Body of pancreas (tissue), 4 donors: ENCODE results near the gene SLC30A3. TPM values are rescaled to one million over a fixed set of nuclear protein-coding genes. Genes with fewer than 3 reads are reported as not detected.

Source experiments
- ATAC-seq: fragments of 150-250 bp; one replicate; pipeline ENCODE4 v1.9.1; 2016
- DNase-seq, 4 donors: peaks; one replicate each; pipeline ENCODE4 v3.0.0-alpha.2; 2019
- H3K27ac ChIP-seq, 4 donors: fragments of 200-600 bp; sonication (generic); 1 replicate in 3 of 4; 2 replicates in 1 of 4; pipeline versions ENCODE4 v1.5.1 to v1.6.1; 2016 to 2019; ENCODE audit warnings: mild to moderate bottlenecking in 1 of 4, mixed read lengths in 1 of 4, moderate library complexity in 1 of 4
- H3K27me3 ChIP-seq, 2 donors: fragments of 200-600 bp; sonication (generic); one replicate each; pipeline ENCODE4 v1.6.0; 2016; ENCODE audit warnings: mild to moderate bottlenecking in 1 of 2
- H3K36me3 ChIP-seq, 2 donors: fragments of 200-600 bp; sonication (generic); replicated peaks in 1 of 2; 2 replicates each; pipeline ENCODE4 v1.5.1; 2016; ENCODE audit warnings: low read depth in 2 of 2; ENCODE audit not compliant: insufficient read depth in 1 of 2
- H3K4me1 ChIP-seq: fragments of 200-600 bp; sonication (generic); one replicate; pipeline ENCODE4 v1.6.0; 2016
- H3K4me3 ChIP-seq, 2 donors: fragments of 200-600 bp; sonication (generic); 1 replicate in 1 of 2; 2 replicates in 1 of 2; pipeline ENCODE4 v1.5.1; 2016 to 2019
- H3K9me3 ChIP-seq, 3 donors: fragments of 200-600 bp; sonication (generic); 1 replicate in 2 of 3; 2 replicates in 1 of 3; pipeline ENCODE4 v1.5.1; 2016
- CTCF ChIP-seq, 7 experiments: fragments of 450-650 bp in 4 of 7; fragments of 200-600 bp in 3 of 7; sonication (generic) in 3 of 7; IDR thresholded peaks; one replicate each; pipeline ENCODE4 v1.5.1; 2016 to 2019; ENCODE audit warnings: antibody characterized with exemption in 7 of 7
- POLR2A ChIP-seq, 3 donors: fragments of 450-650 bp; IDR thresholded peaks; one replicate each; pipeline ENCODE4 v1.6.1; 2016; ENCODE audit warnings: antibody characterized with exemption in 3 of 3, mild to moderate bottlenecking in 2 of 3
- WGBS, 2 donors: methylation state at CpG; one replicate each; pipeline ENCODE4 v1.1.5; 2017; 5-methylcytosine and 5-hydroxymethylcytosine counted together
- intact Hi-C: fragments of 100-400 bp; cut with DNase I; formaldehyde crosslinking; loops from one replicate; pipeline ENCODE4 v1.15.1; 2023
- total RNA-seq, 2 donors: library from RNA; depleted of rRNA; stranded (reverse); fragments of >200 nt; gene quantifications; one replicate each; pipeline ENCODE4 v1.1.0, GENCODE V29; 2016

The SLC30A3 gene
- total RNA-seq, 2 donors from 2014 or later = not detected

GRCh38 chr2:27208486-27209050 lies 54.3 kb downstream of the SLC30A3 start:
- intact Hi-C loops = no loop called here
- ATAC-seq = no peak
- 80 to 92% methylated on average over 4 of the region's 4 CpGs for WGBS, 2 donors

GRCh38 chr2:27206346-27206745 lies 56.5 kb downstream of the SLC30A3 start:
- Histone ChIP-seq H3K36me3 (peaks cover 0 to 15% of the 10 kb centered on the region in 2 donors), H3K4me1 (peaks cover 9% of the 10 kb centered on the region), H3K27me3 (no peaks in the 10 kb centered on the region), H3K27ac (no peak overlapping the region), H3K9me3 (no peaks in the 10 kb centered on the region), H3K4me3 (no peak overlapping the region)
- ATAC-seq = no peak
- TF ChIP-seq CTCF (IDR thresholded peaks at IDR 0.05) = no peak
- TF ChIP-seq POLR2A (IDR thresholded peaks at IDR 0.05) = no peak
- 82 to 99% methylated on average over 6 of the region's 6 CpGs for WGBS, 2 donors
- no peak for DNase-seq
- intact Hi-C loops = no loop called here

More at GRCh38 chr2:27208486-27209050, 54.3 kb downstream of the SLC30A3 start:
- H3K27ac ChIP-seq = no peak overlapping the region
- TF ChIP-seq CTCF (IDR thresholded peaks at IDR 0.05) = no peak
- no peak for TF ChIP-seq POLR2A (IDR thresholded peaks at IDR 0.05)
- no peak overlapping the region for H3K4me3 ChIP-seq
- H3K9me3 ChIP-seq = no peaks in the 10 kb centered on the region
- no peak for DNase-seq
- H3K4me1 ChIP-seq = peaks cover 17% of the 10 kb centered on the region
- peaks cover 0 to 14% of the 10 kb centered on the region in 2 donors for H3K36me3 ChIP-seq
- no peaks in the 10 kb centered on the region for H3K27me3 ChIP-seq

GRCh38 chr2:27205206-27205605 lies 57.6 kb downstream of the SLC30A3 start:
- Histone ChIP-seq H3K27ac (no peak overlapping the region), H3K36me3 (peaks cover 0 to 15% of the 10 kb centered on the region in 2 donors), H3K4me3 (no peak overlapping the region), H3K9me3 (no peaks in the 10 kb centered on the region), H3K4me1 (peaks cover 2% of the 10 kb centered on the region), H3K27me3 (no peaks in the 10 kb centered on the region)
- ATAC-seq (no peak), DNase-seq (no peak)
- TF ChIP-seq CTCF (IDR thresholded peaks at IDR 0.05) (no peak), POLR2A (IDR thresholded peaks at IDR 0.05) (no peak)
- WGBS, 2 donors = 89 to 93% methylated on average over 8 of the region's 8 CpGs
- intact Hi-C loops = no loop called here

GRCh38 chr2:27204566-27204965 lies 58.3 kb downstream of the SLC30A3 start:
- DNase-seq (no peak), ATAC-seq (no peak)
- H3K4me1 ChIP-seq = no peaks in the 10 kb centered on the region
- TF ChIP-seq CTCF (IDR thresholded peaks at IDR 0.05) (no peak), POLR2A (IDR thresholded peaks at IDR 0.05) (no peak)
- WGBS, 2 donors = 90 to 92% methylated on average over 8 of the region's 8 CpGs
- no peaks in the 10 kb centered on the region for H3K27me3 ChIP-seq
- intact Hi-C loops = no loop called here
- peaks cover 0 to 15% of the 10 kb centered on the region in 2 donors for H3K36me3 ChIP-seq
- no peak overlapping the region for H3K27ac ChIP-seq
- no peaks in the 10 kb centered on the region for H3K9me3 ChIP-seq
- H3K4me3 ChIP-seq = no peak overlapping the region

- Histone ChIP-seq H3K9me3 (no peaks in the 10 kb centered on the region), H3K36me3 (peaks cover 0 to 15% of the 10 kb centered on the region in 2 donors), H3K4me1 (no peaks in the 10 kb centered on the region), H3K27ac (no peak overlapping the region), H3K27me3 (no peaks in the 10 kb centered on the region), H3K4me3 (no peak overlapping the region)
- DNase-seq (no peak), ATAC-seq (no peak)
- intact Hi-C loops = no loop called here
- WGBS, 2 donors = 82 to 89% methylated on average over 4 to 9 of the region's 9 CpGs
- TF ChIP-seq CTCF (IDR thresholded peaks at IDR 0.05) (no peak), POLR2A (IDR thresholded peaks at IDR 0.05) (no peak)
Measured at GRCh38 chr2:27203741-27204140, 59.1 kb downstream of the SLC30A3 start.
